ENCODE measurements around the gene ALDH6A1. TPM values are rescaled to one million over a fixed set of nuclear protein-coding genes. Genes with fewer than 3 reads are reported as not detected.

ALDH6A1 gene
- total and polyA plus RNA-seq, 9 donors: 28.6 to 78.1 (median 50.3) TPM

DNA sequence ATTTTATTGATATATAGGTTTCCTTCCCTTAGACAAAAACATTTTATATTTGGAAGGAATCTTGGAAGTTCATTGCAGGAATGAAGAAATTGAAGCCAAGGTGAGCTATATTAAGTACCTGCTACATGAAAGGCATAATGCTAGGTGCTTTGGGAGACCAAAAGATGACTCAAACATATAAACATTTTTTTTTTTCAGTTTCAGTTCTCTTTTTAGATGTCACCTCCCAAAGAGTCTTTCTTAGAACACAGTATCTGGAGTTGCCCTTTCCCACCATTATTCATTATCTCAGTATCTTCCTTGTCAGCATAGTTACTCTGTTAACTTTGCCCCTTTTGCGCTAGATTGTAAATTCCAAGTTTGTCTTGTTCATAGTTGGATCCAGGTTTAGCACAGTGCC, 1.6 kb upstream of the ALDH6A1 start:
- no peak for DNase-seq
- no peak for TF ChIP-seq CTCF (IDR thresholded peaks at IDR 0.05)
- H3K36me3 ChIP-seq: no peaks in the 10 kb centered on the region
- no peaks in the 10 kb centered on the region for H3K9me3 ChIP-seq
- H3K27me3 ChIP-seq: no peaks in the 10 kb centered on the region
- no peak overlapping the region for H3K27ac ChIP-seq
- 87 to 90% (median 88%) methylated on average over 1 of the region's 1 CpG for WGBS, 3 donors
- H3K4me3 ChIP-seq: peak overlapping the region; percentile 69
- intact Hi-C loops (cut with DNase I): no loop called here
- peaks cover 7% of the 10 kb centered on the region for H3K4me1 ChIP-seq (ENCODE audit: insufficient read depth)

DNA sequence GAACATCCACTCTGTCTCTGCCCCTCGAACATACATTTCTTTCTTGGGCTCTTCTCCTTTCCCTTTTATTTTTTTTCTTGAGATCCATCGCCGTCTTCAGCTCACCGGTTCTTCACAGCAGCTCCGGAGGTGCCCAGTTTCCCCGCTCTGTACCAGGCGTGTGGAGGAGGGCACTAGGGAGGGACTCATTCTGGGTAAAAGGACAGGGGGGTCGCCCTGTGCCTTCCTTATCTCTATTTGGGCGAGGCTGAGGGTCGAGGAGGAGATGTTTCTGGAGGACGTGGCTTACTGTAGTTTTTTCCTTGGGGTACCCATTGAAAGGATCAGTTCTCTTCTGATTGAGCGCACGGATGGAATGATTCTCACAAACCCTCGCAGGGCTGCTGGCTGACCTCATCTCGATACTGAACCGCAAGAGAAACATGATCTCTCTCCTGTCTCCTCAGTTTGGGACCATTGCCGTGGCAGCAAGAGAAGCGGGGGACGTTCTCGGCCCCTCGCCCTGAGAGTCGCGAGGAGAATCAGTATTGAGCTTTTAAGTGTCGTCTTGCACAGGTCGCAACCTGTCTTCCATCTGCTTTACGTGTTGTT, 889 bp upstream of the ALDH6A1 start:
- peak in 2 of 5 donors; percentile 30 to 40 for DNase-seq
- WGBS, 3 donors: 0% methylated on average over 26 of the region's 26 CpGs
- Histone ChIP-seq H3K36me3 (no peaks in the 10 kb centered on the region), H3K4me1 (ENCODE audit: insufficient read depth) (peaks cover 7% of the 10 kb centered on the region), H3K27me3 (no peaks in the 10 kb centered on the region), H3K27ac (peak overlapping the region; percentile 49 to 66), H3K9me3 (no peaks in the 10 kb centered on the region), H3K4me3 (peak overlapping the region; percentile 69)
- intact Hi-C loops (cut with DNase I): no loop called here
- TF ChIP-seq EP300 (IDR thresholded peaks at IDR 0.05): no peak
- TF ChIP-seq CTCF (IDR thresholded peaks at IDR 0.05): no peak
- peak; percentile 25 for TF ChIP-seq POLR2A (IDR thresholded peaks at IDR 0.05)

DNA sequence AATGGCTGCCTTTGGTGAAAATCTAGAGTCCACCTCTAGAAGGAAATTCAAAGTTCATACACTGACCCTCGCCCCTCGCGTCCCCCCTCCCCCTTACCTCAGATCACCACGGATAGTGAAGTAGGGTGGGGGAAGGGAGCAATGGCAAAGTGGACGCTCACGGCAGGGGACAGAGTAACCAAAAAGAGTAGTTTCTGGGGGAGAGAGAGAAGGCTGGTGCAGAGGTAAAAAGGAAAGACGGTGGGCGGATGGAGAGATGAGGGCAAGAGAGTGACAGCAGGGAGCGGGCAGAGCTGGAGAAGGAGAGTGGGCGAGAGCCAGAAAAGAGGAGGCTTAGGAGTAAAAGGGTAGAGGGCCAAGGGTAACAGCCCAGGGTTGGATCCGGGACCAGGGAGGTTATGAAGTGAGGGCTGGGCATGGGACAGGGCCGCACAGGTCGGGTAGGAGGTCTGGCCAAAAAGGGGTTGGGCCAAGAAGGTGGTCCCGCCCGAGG, 423 bp downstream of the ALDH6A1 start:
- Histone ChIP-seq H3K9me3 (no peaks in the 10 kb centered on the region), H3K27ac (peak overlapping the region; percentile 62 to 91), H3K27me3 (no peaks in the 10 kb centered on the region), H3K4me3 (peak overlapping the region; percentile 94), H3K4me1 (ENCODE audit: insufficient read depth) (peaks cover 7% of the 10 kb centered on the region), H3K36me3 (no peaks in the 10 kb centered on the region)
- TF ChIP-seq POLR2A (IDR thresholded peaks at IDR 0.05): no peak
- TF ChIP-seq CTCF (IDR thresholded peaks at IDR 0.05): no peak
- TF ChIP-seq EP300 (IDR thresholded peaks at IDR 0.05): no peak
- intact Hi-C loops (cut with DNase I): no loop called here
- DNase-seq: no peak
- WGBS, 3 donors: 1 to 2% (median 1%) methylated on average over 15 of the region's 15 CpGs

DNA sequence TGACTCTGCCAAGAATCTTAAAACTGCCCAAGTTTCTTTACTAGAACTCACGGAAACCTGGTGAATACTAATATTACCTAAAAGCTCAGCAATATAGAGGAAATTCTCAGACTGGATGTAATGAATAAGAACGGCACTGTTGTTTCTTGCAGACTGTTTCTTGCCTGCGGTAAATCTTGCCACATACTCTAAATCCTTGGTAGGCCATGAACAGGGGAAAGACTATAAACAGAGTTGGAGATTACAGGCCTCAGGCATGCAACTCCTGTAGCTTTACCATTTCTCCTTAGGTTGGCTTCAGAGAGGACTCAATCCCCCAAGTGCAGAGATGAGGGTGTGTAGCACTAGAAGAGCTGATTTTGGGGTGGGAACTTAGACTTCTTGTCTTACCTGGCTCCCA, 1.1 kb downstream of the ALDH6A1 start:
- Histone ChIP-seq H3K9me3 (no peaks in the 10 kb centered on the region), H3K4me1 (ENCODE audit: insufficient read depth) (peaks cover 7% of the 10 kb centered on the region), H3K36me3 (no peaks in the 10 kb centered on the region), H3K4me3 (peak overlapping the region; percentile 94), H3K27ac (peak overlapping the region; percentile 62 to 91), H3K27me3 (no peaks in the 10 kb centered on the region)
- intact Hi-C loops (cut with DNase I): no loop called here
- TF ChIP-seq EP300 (IDR thresholded peaks at IDR 0.05) (no peak), CTCF (IDR thresholded peaks at IDR 0.05) (no peak), POLR2A (IDR thresholded peaks at IDR 0.05) (no peak)
- no peak for DNase-seq
- 80 to 86% (median 84%) methylated on average over 3 of the region's 3 CpGs for WGBS, 3 donors
